ENCODE measurements around the gene OTOGL. TPM values are rescaled to one million over a fixed set of nuclear protein-coding genes. Genes with fewer than 3 reads are reported as not detected.
"Not testable (repeated sequence)": the region's sequence is repeated elsewhere in the genome, so short reads cannot be mapped to it uniquely, and the experiment has no call there.

Gene OTOGL
- total RNA-seq, 1 experiment from 2014 or later = not detected

DNA sequence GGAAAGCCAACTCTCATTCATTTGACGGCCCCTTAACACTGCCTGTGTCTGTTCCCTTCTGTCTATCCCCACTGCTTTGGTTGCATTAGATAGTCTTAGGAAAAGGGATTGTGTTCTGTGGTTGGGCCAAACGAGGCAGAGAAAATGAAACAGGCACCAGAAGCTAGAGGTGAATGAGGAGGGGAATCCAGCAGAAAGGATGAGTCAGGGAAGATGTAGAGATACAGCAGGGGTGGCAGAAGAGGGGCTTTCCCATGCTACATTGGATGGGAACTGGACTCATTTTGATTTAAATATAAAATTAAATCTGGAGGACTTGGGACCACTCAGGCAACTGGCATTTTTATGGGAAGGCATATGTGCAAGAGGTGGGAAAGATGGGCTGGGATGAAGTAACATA lies 43.3 kb downstream of the OTOGL start:
- CTCF ChIA-PET = no interaction called here
- H3K4me1 Mint-ChIP-seq (ENCODE audit: insufficient read depth, unreplicated experiment) = no peaks in the 10 kb centered on the region
- POLR2A ChIA-PET = no interaction called here
- intact Hi-C loops (cut with micrococcal nuclease) = no loop called here
- no peaks in the 10 kb centered on the region for H3K27me3 Mint-ChIP-seq (ENCODE audit: insufficient read depth, unreplicated experiment)
- H3K9me3 Mint-ChIP-seq (ENCODE audit: unreplicated experiment) = no peaks in the 10 kb centered on the region
- no TSS peak for BruUV-seq (replicated peaks)
- H3K4me3 Mint-ChIP-seq (ENCODE audit: unreplicated experiment) = no peak overlapping the region
- DNase-seq (ENCODE audit: unreplicated experiment) = no peak
- no peak for TF ChIP-seq CTCF (IDR thresholded peaks at IDR 0.05; ENCODE audit: unreplicated experiment)
- H3K27ac Mint-ChIP-seq (ENCODE audit: low read depth, unreplicated experiment) = no peak overlapping the region
- H3K36me3 Mint-ChIP-seq (ENCODE audit: insufficient read depth, unreplicated experiment) = no peaks in the 10 kb centered on the region

DNA sequence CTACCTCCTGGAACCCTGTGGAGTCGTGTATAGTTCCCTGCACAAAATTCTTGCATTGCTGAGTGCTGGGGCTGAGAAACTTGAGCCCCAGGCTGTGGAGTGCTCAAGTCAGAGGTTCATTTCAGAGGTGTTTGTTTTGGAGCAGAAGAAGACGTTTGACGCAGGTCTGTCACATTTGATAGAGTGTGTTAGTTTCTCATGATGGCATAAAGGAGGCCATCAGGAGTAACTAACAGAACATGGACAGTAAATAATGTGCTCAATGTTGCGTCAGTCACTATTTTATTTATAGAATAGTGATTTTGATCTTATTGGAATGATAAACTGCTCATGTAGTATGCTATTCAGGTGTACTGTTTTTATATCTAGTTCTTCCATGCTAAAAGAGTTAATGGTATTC lies 44.2 kb downstream of the OTOGL start:
- no TSS peak for BruUV-seq (replicated peaks)
- no peak overlapping the region for H3K4me3 Mint-ChIP-seq (ENCODE audit: unreplicated experiment)
- H3K9me3 Mint-ChIP-seq (ENCODE audit: unreplicated experiment) = no peaks in the 10 kb centered on the region
- no peak overlapping the region for H3K27ac Mint-ChIP-seq (ENCODE audit: low read depth, unreplicated experiment)
- ChIA-PET POLR2A (no interaction called here), CTCF (no interaction called here)
- intact Hi-C loops (cut with micrococcal nuclease) = no loop called here
- no peaks in the 10 kb centered on the region for H3K36me3 Mint-ChIP-seq (ENCODE audit: insufficient read depth, unreplicated experiment)
- DNase-seq (ENCODE audit: unreplicated experiment) = no peak
- TF ChIP-seq CTCF (IDR thresholded peaks at IDR 0.05; ENCODE audit: unreplicated experiment) = no peak
- no peaks in the 10 kb centered on the region for H3K4me1 Mint-ChIP-seq (ENCODE audit: insufficient read depth, unreplicated experiment)
- H3K27me3 Mint-ChIP-seq (ENCODE audit: insufficient read depth, unreplicated experiment) = no peaks in the 10 kb centered on the region

- H3K36me3 Mint-ChIP-seq (ENCODE audit: insufficient read depth, unreplicated experiment); H3K27me3 Mint-ChIP-seq (ENCODE audit: insufficient read depth, unreplicated experiment); BruUV-seq (replicated peaks); H3K4me3 Mint-ChIP-seq (ENCODE audit: unreplicated experiment); H3K27ac Mint-ChIP-seq (ENCODE audit: low read depth, unreplicated experiment); CTCF ChIA-PET; DNase-seq (ENCODE audit: unreplicated experiment); intact Hi-C loops (cut with micrococcal nuclease); H3K9me3 Mint-ChIP-seq (ENCODE audit: unreplicated experiment); POLR2A ChIA-PET; H3K4me1 Mint-ChIP-seq (ENCODE audit: insufficient read depth, unreplicated experiment): not testable (repeated sequence)
Observed at GRCh38 chr12:80149547-80150313, 50.4 kb downstream of the OTOGL start.

- no peak for DNase-seq (ENCODE audit: unreplicated experiment)
- H3K27me3 Mint-ChIP-seq (ENCODE audit: insufficient read depth, unreplicated experiment) = no peaks in the 10 kb centered on the region
- H3K27ac Mint-ChIP-seq (ENCODE audit: low read depth, unreplicated experiment) = no peak overlapping the region
- intact Hi-C loops (cut with micrococcal nuclease) = no loop called here
- no peak overlapping the region for H3K4me3 Mint-ChIP-seq (ENCODE audit: unreplicated experiment)
- BruUV-seq (replicated peaks) = no TSS peak
- TF ChIP-seq CTCF (IDR thresholded peaks at IDR 0.05; ENCODE audit: unreplicated experiment) = no peak
- peaks cover 7% of the 10 kb centered on the region for H3K36me3 Mint-ChIP-seq (ENCODE audit: insufficient read depth, unreplicated experiment)
- H3K4me1 Mint-ChIP-seq (ENCODE audit: insufficient read depth, unreplicated experiment) = peaks cover 5% of the 10 kb centered on the region
- POLR2A ChIA-PET = interaction anchor here (0.7 kb wide), 1 partner anchor 135 kb away, joined by 3 read pairs; no protein-coding TSS in a partner anchor
- H3K9me3 Mint-ChIP-seq (ENCODE audit: unreplicated experiment) = no peaks in the 10 kb centered on the region
- CTCF ChIA-PET = no interaction called here
Observed at GRCh38 chr12:80151131-80151530, 51.8 kb downstream of the OTOGL start.
